GM21528 (cell line): Measurements from ENCODE around the gene SPATA31D1.

ENCODE experiments used
- ATAC-seq: cut with Tn5 transposase; IDR thresholded peaks from one replicate; pipeline ENCODE4 v1.9.1; 2021; ENCODE audit warnings: mild to moderate bottlenecking, moderate library complexity; ENCODE audit not compliant: unreplicated experiment, low FRiP score

Gene SPATA31D1

GRCh38 chr9:82020331-82020730, 31.8 kb downstream of the SPATA31D1 start:
- no peak for ATAC-seq

DNA sequence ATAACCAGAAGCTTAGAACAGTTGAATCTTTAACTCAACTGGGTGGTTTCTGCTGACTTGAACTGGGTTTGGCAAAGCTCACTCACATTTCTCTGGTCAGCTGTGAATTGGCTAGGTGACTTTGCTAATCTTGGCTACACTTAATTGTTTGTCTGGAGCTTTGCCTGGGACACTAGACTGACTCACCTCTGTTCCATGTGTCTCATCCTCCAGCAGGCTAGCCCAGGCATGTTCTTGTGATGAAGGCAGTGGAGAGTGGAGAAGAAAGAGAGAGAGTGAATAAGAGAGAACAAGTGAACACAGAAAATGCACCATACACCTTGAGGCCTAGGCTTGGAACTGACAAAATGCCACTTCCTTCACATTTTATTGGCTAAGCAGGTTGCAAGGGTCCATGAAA, 32.6 kb downstream of the SPATA31D1 start:
- ATAC-seq, result no peak

DNA sequence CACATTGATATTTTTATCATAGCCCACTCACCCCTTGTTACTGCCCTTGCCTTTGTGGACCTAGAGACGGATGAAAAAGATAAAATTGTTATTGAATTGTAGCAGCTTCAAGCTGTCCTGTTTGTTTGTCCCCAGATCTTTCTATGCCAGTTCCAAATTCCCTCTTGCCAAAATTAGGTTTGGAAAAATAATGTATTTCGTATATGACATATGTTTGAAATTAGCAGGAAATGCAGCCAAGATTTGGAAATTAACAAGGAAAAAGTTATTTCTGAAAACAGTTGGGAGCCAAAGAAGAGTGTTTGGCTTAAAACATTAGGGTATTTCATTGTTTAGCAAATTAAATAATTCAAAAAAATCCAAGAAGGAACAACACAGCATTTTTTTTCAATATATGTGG, 33.5 kb downstream of the SPATA31D1 start:
- no peak for ATAC-seq

- no peak for ATAC-seq
These were observed 36.3 kb downstream of the SPATA31D1 start for GRCh38 chr9:82024908-82025307.

DNA sequence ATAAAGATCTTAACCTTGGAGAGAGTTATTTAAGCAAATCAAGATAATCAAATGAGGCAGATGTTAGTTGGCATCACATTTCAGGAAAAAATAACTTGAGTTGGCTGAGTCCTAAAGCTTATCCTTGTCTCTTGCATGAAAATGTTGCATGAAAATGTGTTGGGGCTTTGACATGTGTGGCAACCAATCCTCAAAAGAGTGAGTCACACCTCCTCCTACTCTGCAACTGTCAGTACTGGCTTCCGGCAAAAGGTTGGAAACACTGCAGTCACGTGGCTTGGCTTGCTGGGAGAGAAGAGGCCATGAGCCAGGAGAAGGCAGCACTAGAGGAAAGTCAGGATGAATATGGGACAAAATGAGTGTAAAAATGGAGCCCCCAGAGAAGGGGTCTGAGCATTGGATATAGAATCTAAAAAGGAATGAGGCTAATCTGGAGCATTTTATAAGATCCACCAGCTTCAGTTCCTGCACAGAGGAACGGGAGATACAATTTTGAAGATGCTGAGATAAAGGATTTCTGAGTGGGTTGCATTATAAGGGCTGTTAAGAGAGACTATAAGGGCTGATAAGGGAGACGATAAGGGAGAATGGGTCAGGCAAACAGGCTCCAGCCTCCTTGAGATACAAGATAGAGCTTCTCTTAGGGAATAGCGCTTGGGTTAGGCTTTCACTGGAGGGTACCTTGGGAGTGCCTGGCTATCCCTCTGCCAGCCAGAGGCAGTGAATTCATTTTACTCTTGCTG, 43.1 kb downstream of the SPATA31D1 start:
- no peak for ATAC-seq

DNA sequence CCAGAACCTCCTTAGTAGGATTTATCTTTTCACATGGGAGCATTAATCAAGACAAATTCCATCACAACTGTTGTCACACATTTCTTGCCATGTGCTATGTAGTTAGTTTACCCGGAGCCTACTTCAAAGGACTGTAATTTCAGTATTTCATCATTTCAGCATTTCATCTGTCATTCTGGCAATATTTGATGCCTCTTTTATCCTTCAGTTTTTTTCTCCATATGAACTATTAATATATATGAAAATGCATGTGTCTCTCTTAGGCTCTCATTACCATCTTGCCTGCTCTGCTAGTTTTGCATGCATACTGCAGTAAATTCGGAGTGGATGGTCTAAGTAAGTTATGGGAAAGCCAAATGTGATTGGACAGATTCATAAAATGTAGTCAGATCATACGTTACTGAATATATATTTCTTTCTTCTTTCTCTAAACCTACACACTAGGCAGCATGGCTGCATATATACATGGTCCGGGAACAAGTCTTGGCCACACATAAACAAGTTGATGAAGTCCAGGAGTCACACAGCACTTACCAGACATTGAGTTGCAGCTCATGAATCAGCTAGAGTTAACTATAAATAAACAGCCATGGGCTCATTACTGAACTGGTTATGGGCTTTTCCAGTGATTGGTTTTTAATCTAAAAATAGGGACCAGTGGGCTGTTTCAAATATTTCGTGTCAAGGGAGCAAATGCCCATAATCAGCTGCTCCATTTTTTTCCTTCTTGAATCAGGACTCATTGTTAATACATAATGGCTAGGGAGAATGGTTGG, 46.6 kb downstream of the SPATA31D1 start:
- ATAC-seq, result no peak

GRCh38 chr9:82036086-82036485, 47.5 kb downstream of the SPATA31D1 start:
- ATAC-seq, result no peak

DNA sequence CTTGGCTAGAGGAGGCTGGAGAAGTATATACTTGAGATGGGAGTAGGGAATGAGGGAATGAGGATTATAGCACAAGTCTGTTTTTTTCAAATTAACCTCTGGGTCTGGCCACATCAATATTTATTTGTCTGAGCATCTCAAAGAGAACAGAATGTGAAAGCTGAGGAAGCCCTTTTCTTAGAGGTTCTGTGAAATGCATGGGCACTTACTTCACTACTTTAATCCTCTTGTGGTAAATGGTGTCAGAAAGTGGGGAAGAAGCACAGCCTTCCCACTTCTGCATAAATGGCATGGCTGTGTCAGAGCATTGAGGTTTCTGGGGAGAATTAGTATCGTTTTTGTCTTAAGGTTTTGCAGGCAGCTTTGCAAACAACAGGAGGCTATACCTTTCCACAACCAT, 48.6 kb downstream of the SPATA31D1 start:
- no peak for ATAC-seq

GRCh38 chr9:82038897-82039296, 50.3 kb downstream of the SPATA31D1 start:
- ATAC-seq, result no peak
